GM19455 (cell line): ENCODE measurements around the gene SLC4A3.

Experiments
- ATAC-seq: cut with Tn5 transposase; IDR thresholded peaks from one replicate; pipeline ENCODE4 v1.9.1; 2021; ENCODE audit not compliant: unreplicated experiment

The SLC4A3 gene

GRCh38 chr2:219632760-219633105 lies 5.3 kb downstream of the SLC4A3 start:
- ATAC-seq, result no peak

DNA sequence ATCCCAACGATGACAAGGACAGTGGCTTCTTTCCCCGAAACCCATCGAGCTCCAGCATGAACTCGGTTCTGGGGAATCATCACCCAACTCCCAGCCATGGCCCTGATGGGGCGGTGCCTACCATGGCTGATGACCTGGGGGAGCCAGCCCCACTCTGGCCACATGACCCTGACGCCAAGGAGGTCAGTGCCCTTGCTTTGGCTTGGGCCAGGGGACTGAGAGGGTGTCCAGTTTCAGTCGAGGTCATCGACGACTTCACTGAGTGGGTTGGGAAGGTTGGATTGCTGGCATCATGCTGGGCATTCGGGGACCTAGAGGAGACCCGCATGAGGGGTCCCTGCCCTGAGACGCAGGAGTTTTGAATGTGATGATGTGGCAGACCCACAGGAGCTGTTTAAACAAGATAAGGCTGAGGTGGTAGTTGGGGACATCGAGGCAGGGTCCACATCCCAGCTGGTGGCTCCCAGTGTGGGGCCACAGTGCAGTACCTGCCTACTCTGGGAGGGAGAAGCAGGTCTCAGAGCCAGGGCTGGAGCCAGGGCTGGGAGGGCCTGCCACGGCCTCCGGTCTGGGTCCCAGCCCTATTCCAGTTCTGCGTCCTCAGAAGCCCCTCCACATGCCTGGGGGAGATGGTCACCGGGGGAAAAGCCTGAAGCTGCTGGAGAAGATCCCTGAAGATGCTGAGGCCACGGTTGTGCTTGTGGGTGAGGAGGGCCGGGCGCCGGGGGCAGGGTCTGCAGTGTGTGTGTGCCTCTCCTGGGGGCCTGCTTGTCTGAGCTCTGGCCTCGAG lies 6.0 kb downstream of the SLC4A3 start:
- no peak for ATAC-seq

GRCh38 chr2:219634171-219634940 lies 6.9 kb downstream of the SLC4A3 start:
- ATAC-seq, result no peak

- ATAC-seq, result no peak
Observed at GRCh38 chr2:219634951-219635751, 7.7 kb downstream of the SLC4A3 start.

DNA sequence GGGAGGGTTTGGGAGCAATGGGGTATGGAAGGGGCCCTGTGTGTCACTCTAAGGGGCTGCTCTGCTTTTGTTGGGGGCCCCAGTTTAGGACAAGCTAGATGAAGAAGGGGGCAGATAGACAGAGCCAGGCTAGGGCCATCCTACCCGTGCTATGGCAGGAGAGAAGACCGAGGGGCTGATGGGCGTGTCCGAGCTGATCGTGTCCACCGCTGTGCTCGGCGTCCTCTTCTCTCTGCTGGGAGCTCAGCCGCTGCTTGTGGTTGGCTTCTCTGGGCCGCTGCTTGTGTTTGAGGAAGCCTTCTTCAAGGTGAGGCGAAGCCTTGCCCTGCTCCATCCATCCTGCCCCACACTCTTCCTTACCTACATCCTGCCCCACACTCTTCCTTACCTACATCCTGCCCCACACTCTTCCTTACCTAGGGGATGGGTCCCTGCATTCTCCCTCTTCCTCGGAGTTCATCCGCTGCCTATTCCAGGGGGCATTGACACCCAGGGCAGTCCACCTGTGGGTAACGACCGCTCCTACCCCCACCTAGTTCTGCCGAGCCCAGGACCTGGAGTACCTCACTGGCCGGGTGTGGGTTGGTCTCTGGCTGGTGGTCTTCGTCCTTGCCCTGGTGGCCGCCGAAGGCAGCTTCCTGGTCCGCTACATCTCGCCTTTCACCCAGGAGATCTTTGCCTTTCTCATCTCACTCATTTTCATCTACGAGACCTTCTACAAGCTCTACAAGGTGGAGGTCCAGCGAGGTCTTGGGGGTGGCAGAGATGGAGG lies 8.9 kb downstream of the SLC4A3 start:
- no peak for ATAC-seq

DNA sequence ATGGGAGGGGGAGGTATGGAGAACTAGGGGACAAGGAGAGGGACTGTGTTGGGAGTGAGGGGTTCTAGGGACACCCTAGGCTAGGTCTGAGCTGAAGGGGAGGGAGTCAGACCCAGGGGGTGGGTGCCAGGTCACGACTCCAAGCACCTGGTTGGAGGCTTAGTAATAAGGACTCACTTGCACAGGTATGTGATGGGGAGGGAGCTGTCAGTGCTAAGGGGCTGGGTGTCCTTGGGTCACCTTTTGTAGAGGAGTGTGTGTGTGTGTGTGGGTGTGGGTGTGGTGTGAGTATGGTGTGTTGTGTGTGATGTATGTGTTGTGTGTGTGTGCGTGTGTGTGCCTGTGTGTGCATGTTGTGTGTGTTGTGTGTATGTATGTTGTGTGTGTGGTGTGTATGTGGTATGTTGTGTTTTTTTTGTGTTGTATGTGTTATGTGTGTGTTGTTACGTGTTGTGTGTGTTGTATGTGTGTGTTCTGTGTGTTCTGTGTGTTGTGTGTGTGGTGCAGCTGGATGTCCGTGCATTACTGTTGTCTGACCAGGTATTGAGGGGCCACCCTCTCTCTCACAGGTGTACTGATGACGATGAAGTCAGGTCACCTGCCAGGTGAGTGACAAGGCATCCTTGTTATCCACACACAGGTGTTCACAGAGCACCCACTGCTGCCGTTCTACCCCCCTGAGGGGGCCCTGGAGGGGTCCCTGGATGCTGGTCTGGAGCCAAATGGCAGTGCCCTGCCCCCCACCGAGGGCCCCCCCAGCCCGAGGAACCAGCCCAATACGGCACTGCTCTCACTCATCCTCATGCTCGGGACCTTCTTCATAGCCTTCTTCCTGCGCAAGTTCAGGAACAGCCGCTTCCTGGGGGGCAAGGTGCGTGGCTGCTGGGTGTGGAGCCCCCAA lies 9.8 kb downstream of the SLC4A3 start:
- ATAC-seq, result no peak

GRCh38 chr2:219637842-219638185 lies 10.4 kb downstream of the SLC4A3 start:
- ATAC-seq, result no peak

GRCh38 chr2:219638217-219638947 lies 11.0 kb downstream of the SLC4A3 start:
- no peak for ATAC-seq

- ATAC-seq, result no peak
Observed at GRCh38 chr2:219638948-219639755, 11.7 kb downstream of the SLC4A3 start.

DNA sequence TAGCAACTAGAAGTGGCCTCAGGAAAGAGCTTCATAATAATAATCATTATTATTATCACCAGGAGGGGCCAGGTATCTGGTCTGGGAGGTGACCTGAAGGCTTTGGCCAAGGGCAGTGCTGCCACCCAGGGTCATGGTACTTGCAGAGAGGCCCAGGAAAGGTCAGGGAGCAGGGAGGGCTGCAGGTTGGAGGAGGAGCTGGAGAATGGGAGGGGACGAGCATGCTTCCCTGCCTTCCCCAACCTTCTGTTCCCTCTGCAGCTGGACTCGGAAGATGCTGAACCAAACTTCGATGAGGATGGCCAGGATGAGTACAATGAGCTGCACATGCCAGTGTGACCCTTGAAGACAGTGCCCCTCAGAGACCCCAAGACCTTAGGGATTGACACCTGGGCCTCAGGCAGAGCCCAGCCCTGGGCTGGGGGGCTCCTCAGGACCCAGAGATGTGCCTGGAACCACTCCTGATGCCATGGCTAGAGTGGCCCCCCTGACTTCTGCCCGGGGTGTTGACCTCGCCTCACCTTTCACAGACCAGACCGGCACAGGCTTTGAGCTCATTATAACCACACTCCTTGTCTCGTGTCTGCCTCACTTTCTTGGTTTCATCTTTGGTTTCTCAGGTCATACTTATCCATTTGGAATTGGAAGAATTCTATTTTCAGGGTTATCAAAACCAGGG lies 14.1 kb downstream of the SLC4A3 start:
- ATAC-seq, result no peak

DNA sequence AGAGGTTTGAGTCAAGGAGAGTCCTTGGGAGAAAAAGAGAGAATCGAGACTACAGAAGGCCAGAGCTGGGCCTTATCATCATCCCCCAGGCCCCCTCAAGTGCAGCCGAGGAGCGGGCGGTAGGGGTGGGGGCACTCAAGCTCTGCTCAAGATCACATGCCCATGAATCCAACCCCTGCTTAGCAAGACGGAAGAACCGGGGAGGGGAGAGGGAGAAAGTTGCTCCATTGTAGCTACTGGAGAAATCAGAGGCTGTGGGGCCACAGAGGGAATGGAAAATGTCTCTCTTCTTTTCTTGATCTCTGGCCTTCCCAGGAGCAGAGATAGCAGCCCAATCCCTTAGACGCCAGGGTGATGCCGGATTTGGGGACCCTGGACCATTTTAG lies 14.6 kb downstream of the SLC4A3 start:
- no peak for ATAC-seq

DNA sequence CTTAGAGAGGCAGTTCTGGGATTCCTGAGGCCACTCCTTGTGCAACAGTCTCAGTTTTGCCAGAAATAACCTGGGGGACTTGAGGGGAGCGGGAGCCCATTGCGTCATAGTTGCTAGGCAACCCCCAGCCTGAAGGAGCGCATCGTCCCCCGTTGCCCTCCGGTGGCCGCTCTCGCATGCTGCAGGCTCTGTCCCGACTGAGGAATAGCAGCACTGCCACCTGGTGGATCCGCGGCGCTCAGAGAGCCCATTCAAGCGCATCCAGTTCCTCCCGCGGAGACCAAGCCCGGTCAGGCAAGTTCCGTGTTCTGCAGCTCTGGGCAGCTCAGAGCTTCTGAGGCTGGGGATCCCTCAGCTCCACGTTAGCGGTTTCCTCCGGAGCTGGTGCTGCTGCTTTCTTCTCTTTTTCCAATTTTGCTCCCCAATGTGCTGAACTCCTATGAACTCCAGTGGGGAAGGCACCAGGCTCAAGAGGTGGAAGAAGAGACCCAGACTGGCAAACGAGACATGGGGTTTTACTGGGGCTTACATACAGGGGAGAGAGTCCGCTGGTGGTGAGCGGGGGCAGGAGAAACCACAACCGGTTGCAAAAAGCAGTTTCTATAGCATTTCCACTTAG lies 15.1 kb downstream of the SLC4A3 start:
- ATAC-seq, result peak; percentile 97

DNA sequence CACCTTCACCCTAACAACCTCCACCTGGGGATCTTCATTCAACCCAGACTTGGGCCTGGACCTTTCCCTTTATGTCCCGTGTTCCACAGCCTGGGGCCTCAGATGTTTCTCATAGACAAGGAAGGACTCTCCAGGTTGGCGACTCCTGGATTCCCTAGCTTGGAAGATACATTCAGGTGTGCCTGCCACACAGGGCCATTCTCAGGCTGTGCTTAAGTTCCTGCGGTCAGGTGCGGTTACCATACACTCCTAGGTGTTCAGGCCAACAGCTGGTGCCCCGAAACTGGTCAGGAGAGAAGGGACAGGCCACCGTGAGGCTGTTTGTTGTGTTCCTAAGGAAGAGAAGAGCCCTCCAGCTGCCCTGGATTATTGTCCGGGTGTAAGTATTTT lies 15.6 kb downstream of the SLC4A3 start:
- no peak for ATAC-seq

DNA sequence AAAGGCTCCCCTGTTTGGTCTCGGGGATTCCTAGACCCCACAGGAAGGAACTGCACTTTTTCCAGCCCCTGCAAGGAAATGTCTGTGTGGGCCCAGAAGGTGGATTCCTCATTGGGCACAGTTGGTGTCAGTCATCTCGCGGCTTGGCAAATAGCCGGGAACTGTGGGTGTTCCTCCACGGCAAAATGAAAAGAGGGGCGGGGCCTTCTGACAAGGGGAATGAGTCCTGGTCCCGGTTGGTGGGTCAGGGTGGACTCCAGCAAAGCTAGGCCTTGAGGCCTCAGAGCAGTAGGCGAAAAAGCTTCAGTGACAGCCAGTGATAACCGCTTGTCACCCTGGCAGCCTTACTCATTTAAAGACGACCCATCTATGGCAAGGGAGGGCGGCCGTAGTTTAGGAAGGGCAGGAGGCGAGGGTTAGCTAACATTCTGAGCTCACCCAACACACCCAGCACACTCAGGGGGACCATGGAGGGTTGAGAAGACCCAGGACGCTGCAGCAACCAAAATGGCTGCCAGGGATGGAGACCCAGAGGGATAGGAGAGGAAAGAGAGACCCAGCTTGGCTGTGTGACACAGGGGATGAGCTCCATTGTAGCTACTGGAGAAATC lies 16.5 kb downstream of the SLC4A3 start:
- no peak for ATAC-seq

GRCh38 chr2:219644801-219645480 lies 17.5 kb downstream of the SLC4A3 start:
- no peak for ATAC-seq

GRCh38 chr2:219645631-219646527 lies 18.4 kb downstream of the SLC4A3 start:
- ATAC-seq, result no peak
